GM18870 (cell line): ENCODE results near the gene UROC1.

Experiments used
- ATAC-seq: cut with Tn5 transposase; IDR thresholded peaks from one replicate; pipeline ENCODE4 v1.9.1; 2021; ENCODE audit warnings: moderate library complexity; ENCODE audit not compliant: unreplicated experiment

Gene UROC1

GRCh38 chr3:126464997-126465396 lies 52.6 kb downstream of the UROC1 start:
- ATAC-seq = no peak

- no peak for ATAC-seq
These were observed 53.1 kb downstream of the UROC1 start for GRCh38 chr3:126464494-126464893.

- no peak for ATAC-seq
These were observed 53.5 kb downstream of the UROC1 start for GRCh38 chr3:126464093-126464492.

GRCh38 chr3:126463521-126463920 lies 54.1 kb downstream of the UROC1 start:
- no peak for ATAC-seq

DNA sequence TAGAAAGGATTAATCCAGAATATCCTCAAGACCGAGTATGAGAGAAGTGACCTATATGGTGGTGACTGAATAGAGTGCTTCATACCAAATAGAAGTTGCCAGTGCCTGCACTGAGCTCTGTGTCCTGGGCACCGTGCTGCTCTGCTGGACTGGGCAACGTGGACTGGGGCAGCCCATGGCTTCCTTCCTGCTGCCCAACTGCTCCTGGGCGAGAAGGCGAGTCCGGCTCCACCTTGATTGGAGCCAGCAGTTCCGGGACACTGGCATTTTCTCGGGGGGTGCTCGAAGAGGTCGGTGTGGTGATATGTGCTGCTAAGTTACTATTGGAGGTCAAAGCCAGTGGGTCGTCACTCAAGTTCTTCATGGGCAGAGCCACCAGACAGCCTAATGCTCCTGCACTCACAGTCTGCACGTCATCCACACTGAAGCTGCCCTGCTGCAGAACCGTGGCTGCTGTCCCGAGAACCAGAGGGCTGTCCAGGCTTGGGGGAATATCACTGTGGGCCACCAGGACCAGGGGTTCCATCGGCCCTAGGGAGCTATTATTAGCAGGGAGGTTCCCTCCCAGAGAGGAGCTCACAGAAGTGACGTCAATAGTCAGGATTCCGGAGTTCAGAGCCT lies 56.0 kb downstream of the UROC1 start:
- ATAC-seq = no peak

DNA sequence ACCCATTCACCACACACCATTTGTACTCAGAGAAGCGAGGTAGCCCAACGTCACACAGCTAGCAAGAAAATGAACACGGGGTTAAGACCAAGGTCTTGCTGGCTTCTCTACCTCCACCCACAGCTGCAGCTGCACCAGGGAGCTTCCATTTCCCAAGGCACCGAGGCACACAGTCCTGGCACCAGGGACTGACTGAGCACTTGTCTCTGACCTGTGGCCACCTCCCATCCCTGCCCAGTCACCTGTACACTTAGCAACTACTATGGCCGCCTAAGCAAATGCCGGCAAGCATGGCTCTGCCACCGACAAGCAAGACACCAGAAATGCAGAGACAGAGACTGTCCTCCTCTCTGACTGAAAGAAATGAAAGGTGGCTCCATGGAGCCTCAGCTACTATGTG lies 57.2 kb downstream of the UROC1 start:
- no peak for ATAC-seq

- no peak for ATAC-seq
These were observed 57.8 kb downstream of the UROC1 start for GRCh38 chr3:126459763-126460127.

- no peak for ATAC-seq
These were observed 58.3 kb downstream of the UROC1 start for GRCh38 chr3:126459111-126459762.

DNA sequence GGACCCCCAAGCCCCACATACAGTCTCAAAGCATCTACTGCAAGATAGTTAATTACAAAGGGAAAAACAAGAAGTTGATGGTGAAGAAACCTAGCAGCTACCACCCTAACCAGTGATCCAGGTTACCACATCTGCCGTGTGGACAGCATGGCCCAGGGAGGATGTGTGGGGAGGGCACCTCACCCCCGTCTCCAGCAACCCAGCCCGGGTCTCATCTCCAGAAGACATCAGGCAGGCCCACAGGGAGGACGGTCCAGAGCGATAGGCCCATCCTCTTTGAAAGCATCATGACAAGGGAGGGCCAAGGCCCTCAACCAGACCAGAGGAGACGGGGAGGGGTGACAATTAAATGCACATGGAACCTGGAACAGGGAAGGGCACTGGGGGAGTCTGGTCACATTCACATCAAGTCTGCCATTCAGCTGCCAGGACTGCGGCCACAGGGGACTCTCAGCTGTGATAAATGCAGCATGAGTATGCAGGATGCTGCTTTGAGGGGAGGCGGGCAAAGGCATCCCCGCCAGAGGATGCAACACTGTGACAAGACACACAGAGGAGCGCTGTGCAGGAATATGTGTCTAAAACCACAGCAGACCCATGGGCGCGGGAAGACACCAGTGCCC lies 60.7 kb downstream of the UROC1 start:
- no peak for ATAC-seq

DNA sequence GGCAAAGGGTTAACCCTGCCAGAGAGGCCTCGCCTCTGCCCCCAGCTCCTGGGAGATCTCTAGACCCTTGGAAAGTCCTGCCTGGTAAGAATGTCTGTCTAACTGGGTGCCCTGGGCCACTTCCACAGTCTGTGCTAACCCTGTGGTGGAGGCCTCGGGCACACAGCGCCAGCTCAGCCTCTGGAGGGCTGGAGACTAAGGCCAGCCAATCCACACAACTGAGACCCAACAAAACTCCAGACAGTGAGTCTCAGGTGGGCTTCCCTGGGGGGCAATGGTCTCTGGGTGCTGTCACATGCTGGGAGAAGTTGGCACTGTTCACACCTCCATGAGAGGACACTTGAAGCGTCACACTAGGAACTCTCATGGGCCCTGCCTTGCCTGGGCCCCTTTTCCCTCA lies 61.4 kb downstream of the UROC1 start:
- ATAC-seq = no peak

- ATAC-seq = no peak
These were observed 63.0 kb downstream of the UROC1 start for GRCh38 chr3:126454437-126455198.

DNA sequence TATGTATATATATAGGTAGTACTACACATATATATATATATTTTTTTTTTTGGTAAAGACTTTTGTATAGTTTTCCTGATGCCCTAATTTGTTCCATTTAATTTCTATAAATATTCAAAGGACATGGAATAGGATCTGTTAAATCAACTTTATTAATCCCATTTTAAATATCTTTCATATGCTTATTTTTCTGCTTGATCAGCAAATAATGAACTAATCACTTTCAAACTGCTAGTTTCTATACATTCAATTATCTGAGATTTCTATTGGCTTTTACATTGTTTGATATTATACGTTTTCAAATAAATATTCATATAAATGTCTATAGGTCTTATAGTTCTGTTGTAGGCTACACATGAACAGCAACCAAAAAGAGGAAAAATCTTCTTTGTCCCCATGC lies 63.5 kb downstream of the UROC1 start:
- ATAC-seq = no peak

GRCh38 chr3:126452213-126452612 lies 65.4 kb downstream of the UROC1 start:
- ATAC-seq = no peak

GRCh38 chr3:126451511-126451910 lies 66.1 kb downstream of the UROC1 start:
- no peak for ATAC-seq

- ATAC-seq = no peak
These were observed 66.8 kb downstream of the UROC1 start for GRCh38 chr3:126450744-126451143.

DNA sequence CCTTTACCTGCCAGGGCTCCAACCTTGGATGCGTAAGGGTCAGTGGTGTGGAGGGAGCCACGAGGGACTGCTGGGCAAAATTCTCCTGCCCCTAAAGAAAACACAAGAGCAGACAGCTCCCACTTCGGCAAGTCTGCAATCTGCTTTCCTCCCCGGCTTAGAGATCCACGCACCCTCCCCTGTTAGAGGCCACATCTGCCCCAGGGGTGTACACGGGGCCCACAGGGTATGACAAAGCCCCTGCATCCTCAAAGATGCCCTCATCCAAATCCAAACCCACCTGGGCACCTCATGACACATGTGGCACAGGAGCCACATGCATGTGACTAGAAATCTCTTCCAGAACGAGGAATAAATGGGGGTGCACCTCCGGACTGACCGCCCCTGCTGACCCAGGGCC lies 67.4 kb downstream of the UROC1 start:
- no peak for ATAC-seq

- no peak for ATAC-seq
These were observed 67.9 kb downstream of the UROC1 start for GRCh38 chr3:126449621-126450051.

GRCh38 chr3:126448893-126449180 lies 68.7 kb downstream of the UROC1 start:
- ATAC-seq = no peak

- ATAC-seq = no peak
These were observed 69.3 kb downstream of the UROC1 start for GRCh38 chr3:126448136-126448892.

DNA sequence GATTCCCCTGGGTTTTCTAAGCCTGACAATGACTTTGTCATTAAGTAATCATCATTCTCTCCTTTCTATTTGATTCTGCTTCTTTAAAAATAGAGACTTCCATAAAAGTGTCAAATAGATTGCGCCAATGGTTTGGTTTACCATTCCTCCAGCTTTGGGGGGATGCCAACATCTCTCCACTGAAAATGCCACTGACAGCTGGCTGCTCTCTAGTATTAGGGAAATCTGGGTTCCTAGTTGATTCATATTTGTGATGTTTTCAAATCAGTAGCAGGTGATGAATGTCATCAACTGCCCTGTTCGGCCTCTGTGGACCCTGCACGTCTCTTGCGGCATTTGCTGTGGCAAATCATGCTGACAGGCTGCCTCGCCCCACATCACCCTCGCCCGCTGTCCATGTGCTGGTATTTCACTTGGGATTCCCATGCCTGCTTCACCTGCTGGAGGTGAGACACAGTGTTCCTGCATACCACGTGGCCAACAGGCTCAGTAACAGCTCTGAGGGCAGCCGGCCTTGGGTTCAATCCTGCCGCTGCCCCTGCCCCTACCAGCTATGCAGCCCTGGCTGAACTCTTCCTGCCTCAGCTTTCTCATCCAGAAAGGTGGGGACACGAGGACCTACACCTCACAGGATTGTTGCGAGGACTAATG lies 70.0 kb downstream of the UROC1 start:
- no peak for ATAC-seq

DNA sequence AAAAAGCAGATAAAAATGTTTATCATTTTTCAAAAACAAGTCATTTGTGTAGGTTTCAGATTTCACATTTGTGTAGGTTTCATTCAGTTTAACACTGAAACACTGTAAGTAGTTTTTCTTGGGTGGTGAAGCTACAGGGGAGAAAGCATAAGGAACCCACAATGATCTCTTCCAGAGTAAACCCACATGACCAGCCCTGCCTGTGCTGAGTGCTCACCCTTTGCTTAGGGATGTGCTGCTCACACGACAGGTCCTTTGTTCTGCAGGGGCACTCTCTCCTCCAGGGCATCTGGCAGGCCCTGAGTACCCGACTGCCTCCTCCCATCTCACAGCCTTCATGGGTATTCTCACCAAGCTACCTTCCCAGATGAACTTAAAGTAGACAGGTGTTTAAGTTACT lies 70.8 kb downstream of the UROC1 start:
- ATAC-seq = no peak
